ENCODE data around the gene PHC3.

DNA sequence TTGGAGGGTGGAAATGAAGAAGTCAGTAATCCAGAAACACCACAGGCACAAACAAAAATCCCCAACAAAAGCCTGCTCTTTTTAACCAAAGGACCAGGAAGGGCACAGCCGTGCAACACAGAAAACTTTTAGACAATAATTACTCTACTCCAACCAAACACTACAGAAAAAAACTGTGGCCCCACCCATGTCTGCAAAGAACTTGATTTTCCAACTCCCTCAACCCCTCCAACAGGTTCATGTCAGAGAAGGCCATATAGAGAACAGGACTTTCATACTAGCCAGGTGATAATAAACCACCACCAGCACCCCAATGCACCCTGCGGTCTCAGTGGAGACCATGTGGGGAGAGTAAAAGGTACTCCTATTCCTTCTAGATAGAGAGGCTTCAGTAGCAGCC lies 16.8 kb downstream of the PHC3 start:
- TF ChIP-seq, protein P1, sequence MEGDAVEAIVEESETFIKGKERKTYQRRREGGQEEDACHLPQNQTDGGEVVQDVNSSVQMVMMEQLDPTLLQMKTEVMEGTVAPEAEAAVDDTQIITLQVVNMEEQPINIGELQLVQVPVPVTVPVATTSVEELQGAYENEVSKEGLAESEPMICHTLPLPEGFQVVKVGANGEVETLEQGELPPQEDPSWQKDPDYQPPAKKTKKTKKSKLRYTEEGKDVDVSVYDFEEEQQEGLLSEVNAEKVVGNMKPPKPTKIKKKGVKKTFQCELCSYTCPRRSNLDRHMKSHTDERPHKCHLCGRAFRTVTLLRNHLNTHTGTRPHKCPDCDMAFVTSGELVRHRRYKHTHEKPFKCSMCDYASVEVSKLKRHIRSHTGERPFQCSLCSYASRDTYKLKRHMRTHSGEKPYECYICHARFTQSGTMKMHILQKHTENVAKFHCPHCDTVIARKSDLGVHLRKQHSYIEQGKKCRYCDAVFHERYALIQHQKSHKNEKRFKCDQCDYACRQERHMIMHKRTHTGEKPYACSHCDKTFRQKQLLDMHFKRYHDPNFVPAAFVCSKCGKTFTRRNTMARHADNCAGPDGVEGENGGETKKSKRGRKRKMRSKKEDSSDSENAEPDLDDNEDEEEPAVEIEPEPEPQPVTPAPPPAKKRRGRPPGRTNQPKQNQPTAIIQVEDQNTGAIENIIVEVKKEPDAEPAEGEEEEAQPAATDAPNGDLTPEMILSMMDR (IDR thresholded peaks at IDR 0.05) = no peak
- no peak for TF ChIP-seq POLR2A (IDR thresholded peaks at IDR 0.05)
- TF ChIP-seq POLR2AphosphoS5 (IDR thresholded peaks at IDR 0.05) = no peak
- TF ChIP-seq EP300 (IDR thresholded peaks at IDR 0.05; ENCODE audit: low read depth) = no peak
